Activated naive CD4-positive, alpha-beta T cell treated with anti-CD3 and anti-CD28 coated beads for 36 hours (primary cell): Measurements from ENCODE around the gene POLR3G. TPM values are rescaled to one million over a fixed set of nuclear protein-coding genes. Genes with fewer than 3 reads are reported as not detected.
A peak's percentile ranks its signal among the peaks of the same experiment; 100 is the strongest.

ENCODE experiments used
- CTCF ChIA-PET: fragments of 350-600 bp; sonication (Branson Sonifier 250); formaldehyde crosslinking; loops from one replicate; lab custom pipeline; 2021; ENCODE audit warnings: antibody characterized with exemption; lab: Charles Lee
- DNase-seq: peaks from one replicate; pipeline ENCODE4 v3.0.0-alpha.2; 2020
- H3K27ac Mint-ChIP-seq: one replicate; pipeline ENCODE4 v1.8.0; 2021; ENCODE audit warnings: mild to moderate bottlenecking, mixed read lengths
- H3K27me3 Mint-ChIP-seq: one replicate; pipeline ENCODE4 v1.8.0; 2021; ENCODE audit warnings: low read depth, mixed read lengths
- H3K36me3 Mint-ChIP-seq: one replicate; pipeline ENCODE4 v1.8.0; 2021; ENCODE audit warnings: low read depth, mixed read lengths
- H3K4me1 Mint-ChIP-seq: one replicate; pipeline ENCODE4 v1.8.0; 2021; ENCODE audit warnings: low read depth, mixed read lengths
- H3K4me3 Mint-ChIP-seq: one replicate; pipeline ENCODE4 v1.8.0; 2021; ENCODE audit warnings: mild to moderate bottlenecking, moderate library complexity, mixed read lengths
- H3K9me3 Mint-ChIP-seq: one replicate; pipeline ENCODE4 v1.8.0; 2021; ENCODE audit warnings: mixed read lengths
- intact Hi-C: fragments of 100-400 bp; cut with micrococcal nuclease; formaldehyde crosslinking; loops from one replicate; pipeline ENCODE4 v1.15.1; 2023
- total RNA-seq, 2 experiments: library from RNA; stranded (reverse); gene quantifications; one replicate each; pipeline ENCODE4 v1.2.3, GENCODE V29; 2021

POLR3G gene
- total RNA-seq, 2 experiments from 2014 or later = 10.1 to 13.6 TPM

- H3K4me3 Mint-ChIP-seq = no peak overlapping the region
- no peak for DNase-seq
- no peaks in the 10 kb centered on the region for H3K27me3 Mint-ChIP-seq
- H3K36me3 Mint-ChIP-seq = peaks cover 25% of the 10 kb centered on the region
- intact Hi-C loops = no loop called here
- no peak overlapping the region for H3K27ac Mint-ChIP-seq
- CTCF ChIA-PET = interaction anchor here (0.7 kb wide), 1 partner anchor 160 kb away, joined by 3 read pairs; no protein-coding TSS in a partner anchor
- no peaks in the 10 kb centered on the region for H3K9me3 Mint-ChIP-seq
- peaks cover 8% of the 10 kb centered on the region for H3K4me1 Mint-ChIP-seq
Measured at GRCh38 chr5:90510438-90510837, 35.8 kb downstream of the POLR3G start.

- Mint-ChIP-seq H3K27ac (no peak overlapping the region), H3K27me3 (no peaks in the 10 kb centered on the region), H3K36me3 (peaks cover 18% of the 10 kb centered on the region), H3K4me1 (peaks cover 8% of the 10 kb centered on the region), H3K4me3 (no peak overlapping the region), H3K9me3 (no peaks in the 10 kb centered on the region)
- CTCF ChIA-PET = no interaction called here
- intact Hi-C loops = no loop called here
- DNase-seq = no peak
Measured at GRCh38 chr5:90514520-90514919, 39.9 kb downstream of the POLR3G start.

GRCh38 chr5:90518661-90519060 lies 44.0 kb downstream of the POLR3G start:
- CTCF ChIA-PET = no interaction called here
- DNase-seq = no peak
- Mint-ChIP-seq H3K4me1 (peaks cover 8% of the 10 kb centered on the region), H3K36me3 (peaks cover 34% of the 10 kb centered on the region), H3K27me3 (no peaks in the 10 kb centered on the region), H3K9me3 (no peaks in the 10 kb centered on the region), H3K4me3 (no peak overlapping the region), H3K27ac (no peak overlapping the region)
- intact Hi-C loops = no loop called here

- Mint-ChIP-seq H3K27me3 (no peaks in the 10 kb centered on the region), H3K4me1 (peaks cover 8% of the 10 kb centered on the region), H3K27ac (no peak overlapping the region), H3K36me3 (peaks cover 36% of the 10 kb centered on the region), H3K9me3 (no peaks in the 10 kb centered on the region), H3K4me3 (no peak overlapping the region)
- CTCF ChIA-PET = no interaction called here
- intact Hi-C loops = no loop called here
- no peak for DNase-seq
Measured at GRCh38 chr5:90519081-90519480, 44.4 kb downstream of the POLR3G start.

GRCh38 chr5:90528601-90529193 lies 54.0 kb downstream of the POLR3G start:
- peaks cover 4% of the 10 kb centered on the region for H3K27me3 Mint-ChIP-seq
- no peaks in the 10 kb centered on the region for H3K9me3 Mint-ChIP-seq
- CTCF ChIA-PET = interaction anchor here (0.6 to 3.8 kb wide), 3 partner anchors 89 to 255 kb away, joined by 3 to 50 read pairs (median 3); no protein-coding TSS in a partner anchor
- DNase-seq = peak; percentile 39
- peak overlapping the region; percentile 80 for H3K27ac Mint-ChIP-seq
- H3K4me1 Mint-ChIP-seq = peaks cover 22% of the 10 kb centered on the region
- peaks cover 4% of the 10 kb centered on the region for H3K36me3 Mint-ChIP-seq
- intact Hi-C loops = loop anchor here (1.0 kb wide), 3 partner anchors 54 to 853 kb away; partner anchors contain the start of genes CETN3, MBLAC2 and POLR3G
- peak overlapping the region; percentile 95 for H3K4me3 Mint-ChIP-seq

- Mint-ChIP-seq H3K27me3 (peaks cover 6% of the 10 kb centered on the region), H3K27ac (peak within 1 kb of the TSS; percentile 90), H3K4me1 (peaks cover 22% of the 10 kb centered on the region), H3K36me3 (peaks cover 2% of the 10 kb centered on the region), H3K4me3 (peak within 1 kb of the TSS; percentile 95), H3K9me3 (no peaks in the 10 kb centered on the region)
- CTCF ChIA-PET = interaction anchor here (0.6 to 3.8 kb wide), 8 partner anchors 50 to 254 kb away, joined by 3 to 50 read pairs (median 3); partner anchors contain the start of genes MBLAC2 and POLR3G
- intact Hi-C loops = loop anchor here (1.0 kb wide), 3 partner anchors 55 to 852 kb away; partner anchors contain the start of genes CETN3, MBLAC2 and POLR3G
- peak; percentile 98 for DNase-seq
Measured at GRCh38 chr5:90529194-90529938, 54.7 kb downstream of the POLR3G start, which contains the start of gene LYSMD3. Gene LYSMD3 (minus strand): TSS chr5:90529584. CDS start chr5:90525289, 4,295 bp downstream.

- peaks cover under 1% of the 10 kb centered on the region for H3K36me3 Mint-ChIP-seq
- peaks cover 7% of the 10 kb centered on the region for H3K27me3 Mint-ChIP-seq
- H3K9me3 Mint-ChIP-seq = no peaks in the 10 kb centered on the region
- CTCF ChIA-PET = interaction anchor here (0.5 to 3.8 kb wide), 15 partner anchors 50 to 688 kb away, joined by 3 to 50 read pairs (median 3); partner anchors contain the start of genes MBLAC2 and POLR3G
- DNase-seq = peak; percentile 75
- H3K4me1 Mint-ChIP-seq = peaks cover 22% of the 10 kb centered on the region
- intact Hi-C loops = loop anchor here (1.0 to 5.0 kb wide), 8 partner anchors 56 to 1801 kb away; partner anchors contain the start of genes CETN3, MBLAC2 and POLR3G
- H3K4me3 Mint-ChIP-seq = peak overlapping the region; percentile 95
- peak overlapping the region; percentile 90 for H3K27ac Mint-ChIP-seq
Measured at GRCh38 chr5:90529939-90530677, 55.4 kb downstream of the POLR3G start.

GRCh38 chr5:90530736-90531487 lies 56.2 kb downstream of the POLR3G start:
- H3K4me1 Mint-ChIP-seq = peaks cover 22% of the 10 kb centered on the region
- peaks cover 13% of the 10 kb centered on the region for H3K27me3 Mint-ChIP-seq
- CTCF ChIA-PET = interaction anchor here (0.5 to 3.8 kb wide), 16 partner anchors 51 to 689 kb away, joined by 3 to 50 read pairs (median 3); partner anchors contain the start of genes MBLAC2 and POLR3G
- no peak for DNase-seq
- H3K27ac Mint-ChIP-seq = no peak overlapping the region
- H3K4me3 Mint-ChIP-seq = no peak overlapping the region
- intact Hi-C loops = loop anchor here (1.0 to 5.0 kb wide), 5 partner anchors 92 to 1802 kb away; no protein-coding TSS in a partner anchor
- H3K36me3 Mint-ChIP-seq = no peaks in the 10 kb centered on the region
- no peaks in the 10 kb centered on the region for H3K9me3 Mint-ChIP-seq

GRCh38 chr5:90533794-90534193 lies 59.1 kb downstream of the POLR3G start:
- DNase-seq = no peak
- H3K4me3 Mint-ChIP-seq = no peak overlapping the region
- H3K36me3 Mint-ChIP-seq = no peaks in the 10 kb centered on the region
- intact Hi-C loops = loop anchor here (5.0 kb wide), 1 partner anchor 246 kb away; no protein-coding TSS in a partner anchor
- no peaks in the 10 kb centered on the region for H3K9me3 Mint-ChIP-seq
- no peak overlapping the region for H3K27ac Mint-ChIP-seq
- H3K27me3 Mint-ChIP-seq = peaks cover 13% of the 10 kb centered on the region
- H3K4me1 Mint-ChIP-seq = no peaks in the 10 kb centered on the region
- CTCF ChIA-PET = no interaction called here

GRCh38 chr5:90534922-90535321 lies 60.3 kb downstream of the POLR3G start:
- H3K9me3 Mint-ChIP-seq = no peaks in the 10 kb centered on the region
- intact Hi-C loops = loop anchor here (5.0 kb wide), 1 partner anchor 248 kb away; no protein-coding TSS in a partner anchor
- H3K36me3 Mint-ChIP-seq = no peaks in the 10 kb centered on the region
- H3K27me3 Mint-ChIP-seq = peaks cover 13% of the 10 kb centered on the region
- DNase-seq = no peak
- no peak overlapping the region for H3K27ac Mint-ChIP-seq
- CTCF ChIA-PET = no interaction called here
- no peaks in the 10 kb centered on the region for H3K4me1 Mint-ChIP-seq
- H3K4me3 Mint-ChIP-seq = no peak overlapping the region

- intact Hi-C loops = no loop called here
- no peak for DNase-seq
- Mint-ChIP-seq H3K27me3 (peaks cover 23% of the 10 kb centered on the region), H3K36me3 (no peaks in the 10 kb centered on the region), H3K4me1 (no peaks in the 10 kb centered on the region), H3K4me3 (no peak overlapping the region), H3K9me3 (no peaks in the 10 kb centered on the region), H3K27ac (no peak overlapping the region)
- CTCF ChIA-PET = interaction anchor here (0.6 kb wide), 1 partner anchor 685 kb away, joined by 3 read pairs; no protein-coding TSS in a partner anchor
Measured at GRCh38 chr5:90542827-90543519, 68.3 kb downstream of the POLR3G start.
